Cerebellar cortex (tissue), 1 donor: ENCODE results near the gene IGLL5.

ENCODE experiments used
- DNase-seq: peaks from one replicate; pipeline ENCODE4 v3.0.0-alpha.2; 2015; ENCODE audit warnings: low spot score

Gene IGLL5

DNA sequence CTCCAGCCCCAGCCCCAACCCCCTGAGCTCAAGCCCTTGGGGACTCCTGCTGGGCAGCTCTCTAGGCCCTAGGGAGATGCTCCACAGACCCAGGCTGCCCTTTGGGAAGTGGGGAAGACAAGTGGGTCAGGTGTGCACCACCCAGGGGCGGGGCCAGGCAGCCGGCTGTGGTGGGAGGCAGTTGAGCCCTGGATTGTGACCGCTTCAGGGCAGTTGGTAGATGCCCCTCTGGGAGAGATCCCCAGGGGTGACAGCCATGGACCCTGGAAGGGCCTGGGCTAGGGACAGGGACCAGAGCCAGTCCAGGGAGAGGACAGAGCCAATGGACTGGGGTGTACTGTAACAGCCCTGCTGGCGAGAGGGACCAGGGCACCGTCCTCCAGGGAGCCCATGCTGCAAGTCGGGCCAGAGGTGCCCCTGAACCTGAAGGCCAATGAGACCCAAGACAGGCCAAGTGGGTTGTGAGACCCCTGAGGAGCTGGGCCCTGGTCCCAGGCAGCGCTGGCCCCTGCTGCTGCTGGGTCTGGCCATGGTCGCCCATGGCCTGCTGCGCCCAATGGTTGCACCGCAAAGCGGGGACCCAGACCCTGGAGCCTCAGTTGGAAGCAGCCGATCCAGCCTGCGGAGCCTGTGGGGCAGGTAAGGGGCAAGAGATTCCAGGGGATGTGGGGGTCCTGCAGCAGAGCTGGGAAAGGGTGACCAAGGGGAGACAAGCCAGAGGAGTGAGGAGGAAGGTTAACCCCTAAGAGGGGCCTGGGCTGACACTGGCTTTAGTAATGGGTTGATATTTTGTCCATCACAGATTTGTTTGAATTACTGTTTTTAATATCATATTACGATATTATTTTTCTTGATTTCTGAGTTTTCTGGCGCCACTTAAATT, at the start of gene IGLL5:
Gene IGLL5 (plus strand): TSS at position 196 of the 883 bp plus-strand sequence. CDS start 238 bp downstream, at position 434.
- DNase-seq: no peak

DNA sequence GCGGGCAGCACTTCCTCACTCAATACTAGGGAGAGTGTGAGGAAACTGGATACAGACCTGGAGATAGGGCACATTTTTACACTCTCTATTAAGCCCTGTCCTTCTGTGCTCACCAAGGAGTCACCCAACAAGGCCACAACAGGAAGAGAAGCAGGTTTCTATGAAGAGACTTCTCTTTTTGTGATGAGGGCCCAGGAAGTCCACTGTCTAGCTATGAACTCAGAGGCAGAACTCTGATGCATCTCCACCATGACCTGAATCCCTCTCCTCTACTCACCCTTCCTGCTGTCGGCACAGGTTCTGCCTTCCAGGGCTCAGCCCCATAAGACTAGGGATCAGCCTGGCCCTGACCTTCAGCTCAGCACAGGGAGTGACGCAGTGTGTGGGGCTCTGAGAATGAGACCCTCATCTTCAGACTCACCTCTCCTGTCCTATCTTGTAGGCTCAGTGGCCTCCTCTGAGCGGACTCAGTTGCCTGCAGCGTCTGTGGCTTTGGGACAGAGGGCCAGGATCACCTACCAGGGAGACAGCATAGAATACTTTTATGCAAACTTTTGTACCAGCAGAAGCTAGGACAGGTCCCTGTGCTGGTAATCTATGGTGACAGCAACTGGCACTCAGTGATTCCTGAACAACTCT, 49.3 kb upstream of the IGLL5 start:
- DNase-seq: no peak

DNA sequence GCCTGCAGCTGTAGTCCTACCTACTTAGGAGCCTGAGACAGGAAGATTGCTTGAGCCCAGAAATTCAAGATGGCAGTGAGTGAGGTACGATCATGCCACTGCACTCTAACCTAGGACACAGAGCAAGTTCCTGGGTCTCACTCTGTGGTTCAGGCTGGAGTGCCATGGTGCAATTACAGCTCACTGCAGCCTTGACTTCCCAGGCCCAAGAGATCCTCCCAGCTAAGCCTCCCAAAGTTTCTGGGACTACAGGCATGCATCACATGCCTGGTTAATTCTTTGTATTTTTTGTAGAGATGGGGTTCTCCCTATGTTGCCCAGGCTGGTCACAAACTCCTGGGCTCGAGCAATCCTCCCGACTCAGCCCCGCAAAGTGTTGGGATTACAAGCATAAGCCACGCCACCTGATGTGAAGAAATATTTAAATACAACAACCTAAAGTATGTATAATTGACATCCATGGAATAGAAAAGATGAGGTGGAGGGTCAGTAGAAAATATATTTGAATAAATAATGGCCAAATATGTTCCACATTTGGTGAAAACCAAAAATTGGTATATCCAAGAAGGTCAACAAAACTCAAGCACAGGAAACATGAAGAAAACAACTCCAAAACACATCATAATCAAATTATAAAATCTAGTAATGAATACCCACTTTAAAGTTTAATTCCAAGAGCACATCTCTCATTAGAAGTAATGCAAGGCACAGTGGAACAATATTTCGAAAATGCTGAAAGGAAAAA, 47.9 kb upstream of the IGLL5 start:
- no peak for DNase-seq

DNA sequence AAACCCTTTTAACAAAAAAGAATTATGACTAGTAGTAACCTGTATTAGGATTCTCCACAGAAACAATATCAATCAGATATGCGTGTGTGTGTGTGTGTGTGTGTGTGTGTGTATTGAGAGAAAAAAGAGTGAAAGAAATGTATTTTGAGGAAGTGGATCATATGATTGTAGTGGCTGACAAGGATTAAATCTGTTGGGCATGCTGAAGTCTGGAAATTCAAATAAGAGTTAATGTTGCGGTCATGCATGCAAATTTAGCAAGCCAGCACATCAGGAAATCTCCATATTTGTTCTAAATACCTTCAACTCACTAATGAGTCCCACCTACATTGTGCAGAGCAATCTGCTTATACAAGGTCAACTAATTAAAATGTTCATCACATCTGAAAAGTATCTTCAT, 46.8 kb upstream of the IGLL5 start:
- no peak for DNase-seq

DNA sequence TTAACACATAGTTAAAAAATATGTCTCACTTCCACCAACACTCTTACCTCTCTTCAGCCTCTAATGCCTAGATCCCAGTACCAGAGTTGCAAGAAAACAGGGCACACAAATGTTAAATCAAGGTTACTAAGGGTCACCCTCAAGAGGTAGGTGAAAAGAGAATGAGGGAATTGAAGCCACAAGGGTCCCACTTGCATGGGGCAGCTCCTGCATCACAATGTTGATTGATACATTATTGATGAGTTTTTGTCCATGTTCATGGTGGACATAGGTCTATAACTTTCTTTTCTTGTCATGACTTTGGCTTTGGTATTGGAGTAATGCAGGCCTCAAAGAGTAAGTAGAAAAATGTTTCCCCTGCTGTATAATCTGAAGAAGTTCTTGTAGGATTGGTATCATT, 46.0 kb upstream of the IGLL5 start:
- DNase-seq: no peak

DNA sequence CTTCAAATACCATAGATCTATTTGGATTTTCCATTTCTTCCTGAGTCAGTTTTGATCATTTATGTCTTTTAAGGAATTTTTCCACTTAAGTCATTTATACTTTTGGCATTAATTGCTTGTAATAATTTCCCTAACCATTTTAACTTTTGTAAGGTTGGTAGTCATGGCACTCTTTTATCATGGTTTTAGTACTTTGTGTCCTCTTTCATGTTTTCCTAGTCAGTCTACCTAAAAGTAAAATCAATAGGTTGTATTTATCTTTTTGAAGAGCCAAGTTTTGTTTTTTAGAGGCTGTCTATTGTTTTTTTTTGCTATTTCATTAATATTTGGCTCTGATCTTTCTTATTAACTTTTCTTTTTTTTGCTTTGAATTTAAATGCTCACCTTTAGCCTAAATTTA, 45.5 kb upstream of the IGLL5 start:
- no peak for DNase-seq

DNA sequence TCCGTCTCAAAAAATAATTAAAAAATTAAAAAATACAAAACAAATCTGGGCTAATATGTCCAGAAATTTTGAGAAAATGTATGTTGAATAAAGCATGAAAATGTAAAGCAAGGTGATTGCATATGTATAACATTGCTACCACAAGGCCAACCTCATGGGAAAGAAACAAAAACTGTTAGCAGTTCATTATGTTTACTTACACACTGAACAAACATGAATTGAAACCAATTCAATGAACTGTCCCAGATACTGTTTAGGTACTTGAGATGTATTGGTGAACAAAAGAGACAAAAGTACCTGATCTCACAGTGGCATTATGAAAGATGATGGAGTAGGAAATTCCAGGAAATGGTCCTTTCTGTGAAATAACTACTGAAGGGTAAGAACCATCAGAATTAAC, 43.8 kb upstream of the IGLL5 start:
- no peak for DNase-seq

DNA sequence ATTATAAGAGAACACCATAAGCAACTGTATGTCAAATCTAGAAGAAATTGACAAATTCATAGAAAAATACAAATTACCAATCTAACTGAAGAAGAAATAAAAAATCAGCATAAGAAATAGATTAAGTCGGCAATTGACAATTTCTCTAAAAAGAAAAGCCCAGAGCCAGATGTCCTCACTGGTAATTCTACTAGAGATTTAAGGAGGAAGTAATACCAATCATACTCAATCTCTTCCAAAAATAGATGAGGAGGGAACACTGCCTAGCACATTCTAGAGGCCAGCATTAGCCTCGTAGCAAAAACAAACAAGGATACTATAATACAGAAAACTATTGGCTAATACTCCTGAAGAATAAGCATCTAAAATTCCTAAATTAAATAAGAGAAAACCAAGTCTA, 40.4 kb upstream of the IGLL5 start:
- DNase-seq: no peak

DNA sequence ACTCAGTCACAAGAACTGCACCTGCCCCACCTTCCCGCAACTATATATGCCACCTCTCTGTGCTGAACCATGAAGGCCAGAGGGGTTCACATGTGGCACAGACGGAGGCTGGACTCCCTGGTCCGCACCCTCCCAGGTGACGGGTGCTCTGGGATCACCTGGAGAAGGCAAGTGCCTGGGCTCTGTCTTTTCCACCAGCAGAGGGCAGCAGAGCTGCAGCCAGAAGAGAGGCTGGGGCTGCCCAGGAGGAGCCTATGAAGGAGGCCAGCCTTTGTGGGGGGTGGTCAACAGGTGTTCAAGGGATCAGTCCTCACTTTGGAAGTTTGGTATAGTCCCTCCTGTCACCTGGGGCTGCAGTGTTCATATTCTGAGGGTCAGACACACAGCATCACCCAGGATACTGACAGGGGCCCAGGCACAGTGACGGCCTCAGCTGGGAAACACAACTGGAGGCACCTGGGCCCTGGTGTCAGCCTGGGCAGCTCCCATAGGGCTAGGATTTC, 39.2 kb upstream of the IGLL5 start:
- DNase-seq: peak; percentile 53

DNA sequence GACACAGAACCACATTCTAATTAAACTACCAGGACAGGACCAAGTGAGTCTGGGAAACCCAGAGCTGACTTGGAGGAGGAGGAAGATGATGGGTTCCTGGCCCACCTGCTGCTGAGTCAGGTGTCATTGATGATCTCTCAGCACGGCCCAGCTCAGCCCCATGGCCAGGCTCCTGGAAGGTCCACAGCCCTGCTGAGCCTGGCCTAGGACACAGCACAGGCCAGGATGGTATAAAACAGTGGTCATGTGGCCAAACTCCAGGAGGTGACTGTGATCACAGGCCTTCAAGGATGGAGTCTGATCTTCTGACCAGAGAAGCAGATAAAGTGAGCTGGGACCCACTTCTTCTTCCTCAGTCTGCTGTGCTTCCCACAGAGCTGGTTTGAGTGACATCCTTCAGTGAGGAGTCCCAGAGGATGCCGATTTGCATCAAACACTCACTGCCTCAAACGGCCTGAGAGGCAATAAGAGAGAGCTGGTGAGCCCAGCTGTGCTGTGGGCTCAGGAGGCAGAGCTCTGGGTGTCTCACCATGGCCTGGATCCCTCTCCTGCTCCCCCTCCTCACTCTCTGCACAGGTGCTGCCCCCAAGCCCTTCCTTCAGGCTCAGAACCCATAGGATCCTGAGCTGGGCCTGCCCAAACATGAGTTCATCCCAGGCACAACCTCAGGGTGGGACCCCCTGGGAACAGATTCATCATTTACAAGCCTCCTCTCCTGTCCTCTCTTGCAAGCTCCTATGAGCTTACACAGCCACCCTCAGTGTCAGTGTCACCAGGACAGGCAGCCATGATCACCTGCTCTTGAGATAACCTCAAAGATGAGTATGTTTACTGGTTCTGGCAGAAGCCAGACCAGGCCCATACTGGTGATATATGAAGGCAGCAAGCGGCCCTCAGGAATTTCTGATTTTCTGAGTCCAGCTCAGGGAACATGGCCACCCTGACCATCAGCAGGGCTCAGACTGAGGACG, 37.7 kb upstream of the IGLL5 start:
- DNase-seq: no peak

DNA sequence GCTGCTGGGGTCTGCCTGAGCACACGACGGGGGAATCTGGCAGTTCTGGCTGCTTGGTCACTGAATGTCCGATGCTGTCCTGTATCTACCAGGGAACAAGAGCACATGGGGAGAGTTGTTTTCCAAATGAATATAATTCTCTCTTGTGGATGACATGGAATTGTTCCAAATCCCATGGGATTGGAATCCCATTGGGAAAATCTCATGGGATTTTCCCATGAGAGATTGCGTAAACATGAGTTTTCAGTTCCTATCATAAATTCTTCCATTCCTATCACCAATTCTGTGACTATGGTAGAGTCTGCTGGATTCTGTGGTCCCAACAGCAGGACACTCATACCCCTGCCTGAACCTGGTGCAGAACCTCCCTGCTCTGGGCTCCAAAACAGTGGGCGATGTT, 35.6 kb upstream of the IGLL5 start:
- DNase-seq: no peak

DNA sequence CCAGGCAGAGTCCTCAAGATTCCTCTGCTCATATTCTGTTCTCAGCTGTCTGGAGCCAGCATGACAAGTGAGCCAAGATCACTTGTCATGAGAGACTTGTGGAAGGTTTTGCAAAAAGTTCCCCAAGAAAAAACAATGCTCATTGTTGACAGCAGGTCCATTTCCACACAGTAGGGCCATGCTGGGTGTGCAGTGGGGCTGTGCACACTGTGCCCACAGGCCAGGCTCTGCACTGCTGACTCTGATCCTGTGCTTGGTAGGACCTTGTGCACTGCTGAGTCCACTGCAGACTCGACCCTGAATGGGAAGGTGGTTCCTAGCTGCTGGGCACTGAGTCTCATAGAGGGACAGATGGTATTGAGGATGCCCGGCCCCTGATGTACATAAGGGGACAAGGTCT, 33.9 kb upstream of the IGLL5 start:
- no peak for DNase-seq

DNA sequence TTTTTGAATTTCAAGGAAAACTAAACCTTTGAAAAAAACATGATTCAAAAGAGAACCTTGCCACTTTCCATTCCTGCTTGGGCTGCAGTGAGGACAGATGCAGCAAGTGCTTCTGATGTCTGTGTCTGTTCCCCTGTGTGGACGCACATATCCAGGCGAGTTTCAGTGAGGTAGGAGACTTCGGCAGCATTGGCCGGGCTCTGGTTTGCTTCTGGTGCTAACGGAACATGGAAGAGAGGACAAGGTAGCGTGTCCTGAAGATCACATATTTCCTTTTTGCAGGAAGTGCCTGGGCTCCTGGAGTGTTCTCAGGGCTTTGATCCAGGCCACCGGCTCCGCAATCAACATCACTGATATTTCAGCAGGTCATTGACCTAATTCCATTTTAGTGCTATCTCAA, 33.1 kb upstream of the IGLL5 start:
- no peak for DNase-seq

DNA sequence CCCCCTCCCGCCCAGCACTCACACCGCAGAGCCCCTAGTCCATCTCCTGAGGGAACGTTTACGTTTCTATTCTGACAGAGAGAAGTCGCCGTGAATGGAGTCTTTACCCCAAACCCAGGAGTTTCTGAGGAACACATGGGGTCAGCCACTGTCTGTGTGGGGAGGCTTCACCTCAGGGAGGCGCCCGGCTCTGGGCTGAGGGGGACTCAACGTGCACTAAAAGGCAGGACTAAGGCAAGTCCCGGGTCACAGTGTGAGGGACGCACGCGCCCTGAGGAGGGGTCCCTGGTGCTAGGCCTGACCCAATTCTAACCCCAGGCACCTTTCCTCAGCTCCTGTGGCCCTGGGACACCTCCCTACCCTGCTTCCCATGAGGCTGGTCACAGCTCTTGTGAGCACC, 32.5 kb upstream of the IGLL5 start:
- no peak for DNase-seq

DNA sequence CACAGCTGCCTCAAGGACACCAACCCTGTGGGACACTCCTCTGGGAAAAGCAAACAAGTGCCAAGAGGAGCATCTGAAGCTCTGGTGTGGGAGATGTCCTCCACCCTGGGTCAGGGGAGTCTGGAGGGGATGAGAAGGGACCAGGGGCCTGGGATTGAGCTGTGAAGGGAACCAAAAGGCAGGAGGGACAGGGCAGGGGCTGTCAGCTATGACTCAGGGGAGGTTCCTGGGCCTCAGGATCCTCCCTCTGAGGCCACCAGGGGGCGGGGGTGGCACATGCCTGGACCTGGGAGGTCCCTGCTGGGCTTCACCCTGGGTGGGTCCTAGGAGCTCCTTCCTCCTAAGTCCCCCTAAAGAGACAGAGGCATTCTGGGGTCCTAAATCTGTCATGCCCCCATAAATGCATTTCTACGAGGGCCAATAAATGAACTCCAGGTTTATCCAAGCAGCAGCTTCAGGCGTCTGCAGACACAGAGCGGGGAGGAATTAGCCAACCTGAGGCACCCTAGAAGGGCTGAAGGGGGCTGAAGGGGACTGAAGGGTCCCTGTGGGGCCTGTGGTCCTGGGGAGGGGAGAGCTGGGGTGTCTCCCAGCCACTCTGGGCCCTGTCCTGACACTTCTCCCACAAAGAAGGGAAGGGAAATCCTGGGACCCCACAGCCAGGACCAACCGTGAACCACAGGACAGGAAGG, 31.9 kb upstream of the IGLL5 start:
- DNase-seq: no peak

DNA sequence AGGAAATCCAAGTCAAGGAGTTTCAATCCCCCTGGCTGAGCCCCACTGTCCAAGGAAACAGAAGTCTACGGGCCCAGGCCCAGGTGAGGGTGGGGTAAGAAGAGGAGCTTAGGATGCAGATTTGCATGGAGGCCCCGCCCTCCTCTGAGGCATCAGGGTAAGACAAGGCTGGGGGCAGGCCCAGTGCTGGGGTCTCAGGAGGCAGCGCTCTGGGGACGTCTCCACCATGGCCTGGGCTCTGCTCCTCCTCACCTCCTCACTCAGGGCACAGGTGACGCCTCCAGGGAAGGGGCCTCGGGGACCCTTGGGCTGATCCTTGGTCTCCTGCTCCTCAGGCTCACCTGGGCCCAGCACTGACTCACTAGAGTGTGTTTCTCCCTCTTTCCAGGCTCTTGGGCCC, 31.3 kb upstream of the IGLL5 start:
- no peak for DNase-seq

DNA sequence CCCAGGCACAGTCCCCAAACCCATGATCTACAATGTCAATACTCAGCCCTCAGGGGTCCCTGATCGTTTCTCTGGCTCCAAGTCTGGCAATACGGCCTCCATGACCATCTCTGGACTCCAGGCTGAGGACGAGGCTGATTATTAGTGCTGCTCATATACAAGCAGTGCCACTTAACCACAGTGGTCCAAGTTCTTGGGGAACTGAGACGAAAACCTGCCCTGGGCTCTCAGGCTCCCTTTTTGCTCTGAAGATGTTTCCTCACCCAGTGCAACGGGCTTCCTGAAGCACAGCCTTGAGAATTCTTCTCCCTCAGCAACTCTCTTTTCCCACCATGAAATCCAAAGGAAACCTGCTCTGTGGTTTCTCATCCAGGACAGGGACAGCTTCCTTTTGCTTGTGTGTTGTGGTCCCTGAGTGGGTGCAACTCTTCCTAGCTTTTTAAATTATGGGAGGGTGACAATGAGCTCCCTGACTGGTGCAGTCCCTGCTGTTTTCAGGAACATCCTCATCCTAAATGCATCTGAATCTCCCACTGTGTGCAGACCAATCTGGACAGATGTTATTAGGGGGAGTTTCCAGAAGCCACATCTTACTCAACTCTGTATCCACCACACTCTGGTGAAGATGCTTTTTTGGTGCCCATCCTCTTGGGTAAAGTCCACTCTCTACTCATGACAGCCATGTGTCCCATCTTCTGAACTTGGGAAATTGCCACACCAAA, 30.6 kb upstream of the IGLL5 start:
- no peak for DNase-seq

DNA sequence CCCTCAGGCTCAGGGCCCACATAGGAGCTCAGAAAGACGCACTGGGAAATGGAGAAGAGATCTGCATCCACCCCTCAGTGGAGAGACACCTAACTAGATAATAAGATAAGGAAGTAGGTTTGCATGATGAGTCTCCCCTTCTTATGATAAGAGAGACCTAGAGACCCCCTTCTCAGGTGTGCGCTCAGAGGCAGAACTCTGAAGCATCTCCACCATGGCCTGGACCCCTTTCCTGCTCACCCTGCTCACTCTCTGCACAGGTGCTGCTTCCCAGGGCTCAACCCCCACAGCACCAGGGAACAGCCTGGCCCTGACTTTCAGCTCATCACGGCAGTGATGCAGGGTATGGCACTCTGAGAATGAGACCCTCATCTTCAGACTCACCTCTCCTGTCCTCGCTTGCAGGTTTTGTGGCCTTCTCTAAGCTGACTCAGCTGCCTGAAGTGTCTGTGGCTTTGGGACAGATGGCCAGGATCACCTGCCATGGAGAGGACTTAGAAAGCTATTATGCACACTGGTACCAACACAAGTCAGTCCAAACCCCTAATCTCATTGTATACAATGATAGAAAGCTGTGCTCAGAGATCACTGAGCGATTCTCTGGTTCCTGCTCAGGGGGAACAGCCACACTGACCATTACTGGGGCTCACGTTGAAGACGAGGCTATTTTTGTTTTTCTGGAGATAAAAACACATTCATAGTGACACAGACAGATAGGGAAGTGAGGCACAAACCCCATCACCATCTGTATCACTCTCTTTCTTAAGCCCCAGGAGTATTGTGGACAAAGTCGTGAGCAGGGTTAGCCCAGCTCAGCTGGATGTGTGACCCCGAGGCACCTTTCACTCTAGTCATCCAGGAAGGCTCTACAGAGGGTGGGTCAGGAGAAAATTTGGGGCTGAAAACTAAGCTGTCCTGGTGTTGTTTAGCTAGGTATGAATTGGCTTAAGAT, 29.7 kb upstream of the IGLL5 start:
- DNase-seq: no peak

DNA sequence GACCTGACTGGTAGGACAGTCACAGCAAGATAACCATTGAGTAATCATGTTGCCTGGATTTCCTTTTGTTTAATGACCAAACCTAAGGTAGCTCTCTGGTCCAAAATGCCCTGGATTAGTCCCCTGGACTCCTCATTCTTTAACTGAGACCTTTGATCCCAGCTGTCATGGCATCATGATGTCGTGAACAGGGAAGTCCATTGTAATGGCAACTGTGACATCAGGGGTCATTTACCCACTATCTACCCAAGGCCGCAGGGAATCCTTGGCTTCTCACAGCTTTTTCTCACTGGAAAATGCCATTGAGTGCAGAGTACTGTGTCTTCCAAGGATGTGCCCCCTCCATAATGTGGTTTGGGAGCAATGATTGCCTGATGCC, 29.1 kb upstream of the IGLL5 start:
- DNase-seq: no peak
